LNCAP (cell line): ENCODE measurements around the gene RPS3.

ENCODE experiments used
- CTCF ChIP-seq: fragments of 450-650 bp; IDR thresholded peaks from 2 replicates; pipeline ENCODE4 v1.5.1; 2017; ENCODE audit warnings: mild to moderate bottlenecking

RPS3 gene

GRCh38 chr11:75352588-75353206, 46.6 kb upstream of the RPS3 start:
- no peak for TF ChIP-seq CTCF

- no peak for TF ChIP-seq CTCF
Observed at GRCh38 chr11:75355051-75355450, 44.3 kb upstream of the RPS3 start.

- no peak for TF ChIP-seq CTCF
Observed at GRCh38 chr11:75356613-75357012, 42.7 kb upstream of the RPS3 start.

DNA sequence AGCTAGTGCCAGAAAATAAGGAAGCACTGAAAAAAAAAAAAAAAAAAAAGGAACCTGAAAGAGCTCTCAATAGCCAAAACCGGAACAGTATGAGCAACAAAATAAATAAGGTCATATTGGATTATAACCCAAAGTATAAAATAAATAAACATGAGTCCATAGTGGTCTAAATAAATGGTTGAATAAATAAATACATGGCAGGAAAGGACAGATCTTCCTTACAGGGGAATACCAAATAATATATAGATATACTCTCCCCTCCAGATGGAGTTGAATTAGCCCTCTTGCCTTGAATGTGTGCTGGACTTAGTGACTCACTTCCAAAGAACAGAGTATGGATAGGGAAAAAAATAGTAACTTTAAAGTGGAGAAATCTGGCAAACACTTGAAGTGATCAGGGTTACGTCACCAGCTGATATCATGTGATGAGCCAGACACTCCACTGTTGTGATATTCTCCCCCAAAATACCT, 33.6 kb upstream of the RPS3 start:
- TF ChIP-seq CTCF = no peak

DNA sequence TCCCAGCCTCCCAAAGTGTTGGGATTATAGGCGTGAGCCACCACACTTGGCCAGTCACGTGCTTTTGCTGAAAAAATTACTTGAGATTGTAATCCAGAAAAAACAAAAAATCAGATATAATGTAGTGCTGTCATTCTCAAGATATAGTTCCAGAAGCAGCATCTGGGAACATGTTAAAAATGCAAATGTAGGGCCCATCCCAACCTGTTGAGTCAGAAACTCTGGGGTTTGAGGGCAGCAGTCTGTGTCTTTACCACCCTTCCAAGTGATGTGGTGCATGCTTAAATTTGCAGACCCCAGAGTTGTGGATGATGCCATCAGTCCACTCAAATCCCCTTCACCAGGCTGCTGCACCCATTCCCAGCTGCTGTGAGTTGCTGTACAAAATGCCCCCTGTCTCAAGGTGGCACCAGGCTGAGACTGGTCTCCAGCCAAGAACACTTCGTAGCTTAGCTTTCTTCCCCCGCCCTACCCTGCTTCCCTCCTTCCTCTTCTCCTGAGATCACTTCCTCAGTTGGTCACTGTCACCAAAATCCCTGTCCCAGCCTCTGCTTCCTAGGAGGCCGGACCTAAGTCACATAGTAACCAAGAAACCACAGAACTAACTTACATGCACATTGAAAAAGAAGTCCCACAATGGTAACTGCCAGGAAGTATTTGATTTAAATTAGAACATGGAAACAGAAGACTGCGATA, 29.6 kb upstream of the RPS3 start:
- TF ChIP-seq CTCF = no peak

GRCh38 chr11:75371949-75372876, 27.1 kb upstream of the RPS3 start:
- TF ChIP-seq CTCF = no peak

- no peak for TF ChIP-seq CTCF
Observed at GRCh38 chr11:75373201-75373600, 26.1 kb upstream of the RPS3 start.
